Mammary epithelial cell (primary cell): ENCODE results near the gene MRTO4.

Experiments used
- EZH2 ChIP-seq: IDR thresholded peaks from 2 replicates; pipeline ENCODE4 v1.6.1; 2012; ENCODE audit warnings: low read length, inconsistent platforms, borderline replicate concordance
- TF ChIP-seq, protein P1 (sequence below), 2 donors: IDR thresholded peaks in 1 of 2; conservative IDR thresholded peaks in 1 of 2; 2 replicates each; pipeline ENCODE4 v1.5.1; 2011 to 2012; ENCODE audit warnings: inconsistent platforms in 2 of 2, low read length in 2 of 2, mild to moderate bottlenecking in 2 of 2, control low read depth in 1 of 2, low read depth in 1 of 2; ENCODE audit not compliant: insufficient read depth in 1 of 2; ENCODE audit errors: extremely low read depth in 1 of 2

DNA sequence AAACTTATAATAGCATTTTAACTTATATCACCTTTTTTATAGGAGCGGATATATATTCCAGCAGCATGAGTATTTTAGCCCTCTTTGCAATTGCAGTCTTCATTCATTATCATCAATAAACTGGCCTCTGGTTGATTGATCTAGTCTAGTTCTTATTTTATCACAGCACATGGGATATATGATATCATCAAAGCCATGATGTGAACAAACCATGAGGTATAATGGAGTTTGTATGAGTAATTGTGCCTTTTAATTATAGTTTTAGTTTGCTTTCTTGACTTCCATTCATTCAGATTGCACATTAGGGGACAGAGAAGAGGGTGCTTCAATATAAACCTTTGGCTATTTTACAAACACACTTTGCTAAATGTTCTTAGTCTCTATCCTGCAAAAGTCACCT, 38.0 kb upstream of the MRTO4 start:
- TF ChIP-seq, protein P1, sequence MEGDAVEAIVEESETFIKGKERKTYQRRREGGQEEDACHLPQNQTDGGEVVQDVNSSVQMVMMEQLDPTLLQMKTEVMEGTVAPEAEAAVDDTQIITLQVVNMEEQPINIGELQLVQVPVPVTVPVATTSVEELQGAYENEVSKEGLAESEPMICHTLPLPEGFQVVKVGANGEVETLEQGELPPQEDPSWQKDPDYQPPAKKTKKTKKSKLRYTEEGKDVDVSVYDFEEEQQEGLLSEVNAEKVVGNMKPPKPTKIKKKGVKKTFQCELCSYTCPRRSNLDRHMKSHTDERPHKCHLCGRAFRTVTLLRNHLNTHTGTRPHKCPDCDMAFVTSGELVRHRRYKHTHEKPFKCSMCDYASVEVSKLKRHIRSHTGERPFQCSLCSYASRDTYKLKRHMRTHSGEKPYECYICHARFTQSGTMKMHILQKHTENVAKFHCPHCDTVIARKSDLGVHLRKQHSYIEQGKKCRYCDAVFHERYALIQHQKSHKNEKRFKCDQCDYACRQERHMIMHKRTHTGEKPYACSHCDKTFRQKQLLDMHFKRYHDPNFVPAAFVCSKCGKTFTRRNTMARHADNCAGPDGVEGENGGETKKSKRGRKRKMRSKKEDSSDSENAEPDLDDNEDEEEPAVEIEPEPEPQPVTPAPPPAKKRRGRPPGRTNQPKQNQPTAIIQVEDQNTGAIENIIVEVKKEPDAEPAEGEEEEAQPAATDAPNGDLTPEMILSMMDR (conservative IDR thresholded peaks at IDR 0.05 in 1 of 2, IDR thresholded peaks at IDR 0.05 in 1 of 2; ENCODE audit: extremely low read depth in 1 of 2, insufficient read depth in 1 of 2, low read depth in 1 of 2, low read length in 2 of 2) = no peak
- no peak for TF ChIP-seq EZH2
